ENCODE measurements around the gene PIP5KL1. TPM values are rescaled to one million over a fixed set of nuclear protein-coding genes. Genes with fewer than 3 reads are reported as not detected.

Gene PIP5KL1
- total and polyA plus RNA-seq, 2 of the 4 experiments (the other 2 are of a cell fraction): 0.36 to 3.6 TPM

GRCh38 chr9:127877566-127877998 lies 53.0 kb downstream of the PIP5KL1 start, which contains the start of gene AK1:
TSS of gene AK1 (minus strand) at chr9:127877675. CDS start at chr9:127874617, 3,058 bp downstream.
- 0% methylated on average over 13 of the region's 44 CpGs; no CpG with 5 or more reads in 1 of the 2 experiments for WGBS, 2 experiments (ENCODE audit: extremely low coverage in 2 of 2, insufficient read length in 1 of 2)
- peak; percentile 85 for ATAC-seq (ENCODE audit: low read depth)
- Histone ChIP-seq H3K27ac (ENCODE audit: insufficient read depth, low read length) (peak within 1 kb of the TSS; percentile 86), H2AFZ (replicated peaks; ENCODE audit: low read length, poor library complexity) (peak within 1 kb of the TSS; percentile 96), H3K4me3 (ENCODE audit: insufficient read depth, low read depth, low read length) (peak within 1 kb of the TSS; percentile 62), H4K20me1 (ENCODE audit: insufficient read depth, low read length) (0 out of 2 replicates have a peak, but pooled peaks cover 3% of the 10 kb centered on the region), H2BK5ac (ENCODE audit: low read depth, low read length, poor library complexity, severe bottlenecking) (peak within 1 kb of the TSS; percentile 64), H2BK120ac (ENCODE audit: low read depth, low read length) (peak within 1 kb of the TSS; percentile 72), H2BK15ac (ENCODE audit: low read depth, low read length) (peak within 1 kb of the TSS; percentile 78; the same call in 1 of the 3 replicates), H3K36me3 (ENCODE audit: control insufficient read depth, insufficient read depth, low read length) (peaks cover 2% of the 10 kb centered on the region), H2AK9ac (replicated peaks; ENCODE audit: low read depth, low read length, poor library complexity) (peak within 1 kb of the TSS; percentile 99), H3K4me2 (ENCODE audit: low read depth, low read length) (peak within 1 kb of the TSS; percentile 99), H4K5ac (ENCODE audit: low read depth, low read length) (peak within 1 kb of the TSS; percentile 44), H3K9ac (ENCODE audit: low read depth, low read length) (peak within 1 kb of the TSS; percentile 87), H3K9me3 (ENCODE audit: control insufficient read depth, insufficient read depth, low read length) (no peaks in the 10 kb centered on the region), H4K91ac (ENCODE audit: insufficient read depth, low read depth, low read length) (peak within 1 kb of the TSS; percentile 85), H3K27me3 (ENCODE audit: control insufficient read depth, insufficient read depth, low read length) (no peaks in the 10 kb centered on the region), H3K4ac (ENCODE audit: low read depth, low read length) (peak within 1 kb of the TSS; percentile 90), H3K56ac (ENCODE audit: extremely low read depth, insufficient read depth, low read length) (peak within 1 kb of the TSS; percentile 33), H3K79me1 (ENCODE audit: low read depth in 1 of 2, low read length in 2 of 2) (peaks cover 20 to 34% of the 10 kb centered on the region in 2 experiments; a peak in 3 of 4 replicates), H3K18ac (ENCODE audit: low read depth, low read length) (peak within 1 kb of the TSS; percentile 78; the same call in 1 of the 2 replicates), H4K8ac (ENCODE audit: low read depth in 2 of 2, low read length in 2 of 2) (peak within 1 kb of the TSS; percentile 96 to 97), H3K9me1 (ENCODE audit: insufficient read depth, low read length) (no peaks in the 10 kb centered on the region), H3K4me1 (ENCODE audit: control insufficient read depth, insufficient read depth, low read length) (peaks cover 24% of the 10 kb centered on the region), H2AK5ac (ENCODE audit: low read depth, low read length) (peak within 1 kb of the TSS; percentile 97), H2BK20ac (ENCODE audit: low read depth, low read length) (no peak within 1 kb of the TSS), H3K23ac (ENCODE audit: low read depth, low read length) (peak within 1 kb of the TSS; percentile 93), H3K14ac (replicated peaks; ENCODE audit: low read depth, low read length) (peak within 1 kb of the TSS; percentile 97)
- DNase-seq: peak; percentile 37
- intact Hi-C loops (cut with micrococcal nuclease): no loop called here
- ChIA-PET POLR2A (ENCODE audit: unreplicated experiment) (no interaction called here), CTCF (no interaction called here)
- no TSS peak for BruUV-seq (replicated peaks)
- dilution Hi-C loops (cut with HindIII; ENCODE audit: low sequenced_read_pairs, unreplicated experiment): no loop called here
- TF ChIP-seq MAZ (IDR thresholded peaks at IDR 0.05; ENCODE audit: borderline replicate concordance, low read depth, low read length) (peak; percentile 76; the same call in 1 of the 2 replicates), POLR2A (IDR thresholded peaks at IDR 0.05; ENCODE audit: low read depth, low read length) (peak; percentile 42; the same call in 1 of the 2 replicates), RFX5 (IDR thresholded peaks at IDR 0.05; ENCODE audit: low read depth, low read length) (no peak), MXI1 (IDR thresholded peaks at IDR 0.05; ENCODE audit: borderline replicate concordance, low read depth, low read length) (peak; percentile 61; the same call in 1 of the 2 replicates)
- in situ Hi-C loops (cut with MboI; ENCODE audit: low sequenced_read_pairs): no loop called here

Measured in IMR-90 (cell line).